ENCODE data around the gene SP140. TPM values are rescaled to one million over a fixed set of nuclear protein-coding genes. Genes with fewer than 3 reads are reported as not detected.

SP140 gene
- 0.17 and 0.89 TPM in 2 replicates for total RNA-seq (2014; rRNA removed; shearing (Covaris generic))
- 0.61 TPM in 1 of 2 replicates, not detected in the other for polyA plus RNA-seq (2014; cell fraction: nucleus; rRNA removed)

DNA sequence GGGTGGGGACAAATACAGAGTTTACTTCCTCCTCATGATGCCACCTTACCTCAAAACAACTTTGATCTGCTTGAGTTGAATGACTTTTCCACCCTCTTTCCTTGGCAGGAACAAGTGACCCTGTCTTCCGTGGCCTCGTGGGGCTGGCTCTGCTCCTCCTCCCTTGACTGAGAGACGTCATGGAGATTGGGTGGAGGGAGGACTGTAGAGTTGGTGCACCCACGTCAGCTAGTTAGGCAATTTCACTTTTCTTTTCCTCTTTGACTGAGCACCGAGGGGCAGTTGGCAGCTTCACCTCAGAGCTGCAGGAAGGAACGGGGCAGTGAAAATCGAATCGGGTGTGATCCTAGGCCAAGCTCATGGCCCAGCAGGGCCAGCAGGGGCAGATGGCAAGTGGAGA lies at the start of gene SP140:
Gene SP140 (plus strand): TSS at position 251 of the 400 bp plus-strand sequence. CDS start 109 bp downstream, at position 360.
- no peak for DNase-seq (ENCODE audit: extremely low read depth, low read depth)

DNA sequence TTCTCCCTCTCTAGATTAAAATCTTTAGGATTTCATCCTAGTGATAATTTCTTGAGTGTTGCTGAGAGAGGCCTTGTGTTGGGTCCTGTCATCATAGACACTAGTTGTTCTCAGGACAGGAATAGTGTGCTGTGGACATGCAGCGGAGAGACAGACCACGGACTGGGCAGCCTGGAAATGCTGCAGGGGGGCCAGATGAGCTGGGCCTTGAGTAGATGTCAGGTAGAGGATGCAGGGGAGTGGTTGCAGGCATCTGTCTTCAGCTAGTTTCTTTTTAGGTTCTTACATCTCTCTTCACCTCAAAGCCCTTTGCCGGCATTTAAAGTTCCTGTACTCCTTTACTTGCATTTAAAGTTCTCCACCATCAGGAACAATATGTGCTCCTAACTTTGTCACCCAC lies 48.5 kb upstream of the SP140 start:
- no peak for DNase-seq (ENCODE audit: extremely low read depth, low read depth)

DNA sequence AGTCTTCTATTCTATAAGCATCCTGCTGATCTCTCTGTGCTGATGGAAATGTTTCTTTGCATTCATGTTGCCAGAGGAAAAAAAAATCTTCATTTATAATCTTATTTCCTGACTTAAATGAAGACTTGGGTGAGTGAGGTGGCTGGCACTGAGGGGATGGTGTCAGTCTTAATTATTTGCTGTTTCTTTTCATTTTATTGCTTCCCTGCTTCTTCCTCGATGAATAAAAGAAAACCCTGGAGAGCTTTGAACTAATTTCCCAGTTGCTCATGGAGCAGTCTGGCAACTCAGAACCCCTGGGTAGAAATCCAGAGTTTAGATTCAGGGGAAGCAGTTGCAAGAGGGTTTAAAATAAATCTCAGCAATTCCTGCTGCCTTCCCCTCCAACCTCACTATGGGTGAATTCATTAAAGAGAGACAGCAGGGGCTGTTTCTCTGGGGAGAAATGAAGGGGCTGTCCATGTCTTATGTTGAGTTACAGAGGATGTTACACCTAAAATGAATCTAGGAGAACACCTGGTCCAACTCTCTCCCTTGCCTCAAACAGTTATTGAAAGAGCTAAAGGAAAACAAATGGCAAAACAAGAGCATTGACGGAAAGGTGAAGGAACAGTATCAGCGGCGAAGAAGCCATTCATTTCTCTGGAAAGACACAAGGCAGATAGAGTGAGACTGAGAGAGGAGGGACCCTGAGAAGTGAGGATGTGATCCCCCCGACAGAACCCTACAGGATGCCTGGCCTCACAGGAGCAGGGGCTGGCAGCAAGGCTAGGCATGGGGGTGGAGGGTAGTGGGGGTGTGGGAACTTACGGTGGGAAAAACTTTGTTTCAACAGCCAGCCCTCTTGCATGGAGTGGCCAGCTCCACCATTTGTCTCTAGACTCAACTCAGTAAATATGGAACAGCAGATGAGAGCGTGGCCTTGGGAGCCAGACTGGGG lies 46.7 kb upstream of the SP140 start:
- no peak for DNase-seq (ENCODE audit: extremely low read depth, low read depth)

DNA sequence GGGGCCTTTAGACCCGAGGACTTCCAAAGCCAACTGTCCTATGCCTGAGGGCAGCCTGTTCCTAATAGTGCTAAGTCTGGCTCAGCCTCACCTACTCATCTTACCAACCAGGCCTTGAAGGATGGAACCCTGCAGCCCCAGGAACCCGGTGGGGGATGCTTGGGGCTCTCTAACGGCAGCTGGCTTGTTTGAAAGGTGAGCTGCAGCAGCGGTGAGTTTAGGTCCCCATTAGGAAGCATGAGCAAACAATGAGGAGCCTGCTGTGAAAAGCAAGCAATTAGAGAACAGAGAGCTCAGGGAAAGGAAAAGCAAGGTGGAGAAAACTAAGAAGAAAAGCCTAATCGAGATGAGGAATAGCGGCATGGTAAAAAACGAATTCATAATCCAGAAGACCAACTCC lies 45.6 kb upstream of the SP140 start:
- DNase-seq (ENCODE audit: extremely low read depth, low read depth): no peak

DNA sequence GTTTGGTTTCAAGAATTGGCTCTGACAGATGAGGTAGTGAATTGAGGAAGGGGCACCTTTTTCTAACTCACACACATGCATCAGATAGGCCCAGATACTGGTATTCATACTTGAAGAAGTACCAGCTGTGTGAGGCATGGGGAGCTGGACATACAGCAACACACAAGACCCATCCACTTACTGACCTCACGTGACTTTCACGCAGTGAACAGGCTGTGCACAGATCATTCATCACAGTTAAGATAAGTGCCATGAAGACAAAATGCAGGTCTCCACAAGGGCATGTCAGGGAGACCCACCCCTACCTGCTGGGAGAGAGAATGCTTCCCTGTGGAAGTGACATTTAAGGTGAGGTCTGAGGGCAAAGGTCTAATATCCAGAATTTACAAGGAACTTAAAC lies 44.3 kb upstream of the SP140 start:
- DNase-seq (ENCODE audit: extremely low read depth, low read depth): no peak

DNA sequence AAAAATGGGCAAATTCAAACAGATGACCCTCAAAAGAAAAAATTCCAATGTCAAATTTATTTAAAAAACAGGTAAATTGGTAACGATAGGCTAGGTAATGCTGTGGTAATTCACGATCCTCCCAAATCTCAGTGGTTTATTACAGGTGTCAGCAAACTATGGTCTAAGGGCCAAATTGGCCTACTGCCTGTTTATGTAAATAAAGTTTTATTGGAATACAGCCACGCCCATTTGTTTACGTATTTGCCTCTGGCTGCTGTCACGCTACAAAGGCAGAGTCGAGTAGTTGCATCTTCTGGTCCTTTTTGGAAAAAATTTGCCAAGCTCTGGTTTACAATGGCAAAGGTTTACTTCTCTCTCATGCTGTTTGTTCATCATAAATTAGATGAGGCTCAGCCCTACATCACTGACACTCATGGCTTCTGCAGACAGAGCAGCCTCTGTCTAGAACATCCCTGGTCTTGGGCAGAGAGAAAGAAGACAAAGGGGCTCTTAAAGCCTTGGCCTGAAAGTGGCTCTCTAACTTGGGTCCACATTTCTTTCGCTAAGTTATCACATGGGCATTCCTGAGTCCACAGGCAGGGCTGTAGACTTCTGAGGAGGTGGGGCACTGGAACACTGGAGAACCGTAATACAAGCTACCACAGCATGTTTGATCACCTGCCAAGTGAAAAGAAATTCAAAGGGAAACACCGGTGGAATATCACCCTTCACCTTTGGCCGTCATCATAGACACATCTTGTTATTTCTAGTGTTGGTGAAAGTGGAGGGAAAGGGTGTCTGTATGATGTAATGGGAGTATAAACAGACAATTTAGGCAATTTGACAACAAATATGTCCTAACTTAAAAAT lies 40.6 kb upstream of the SP140 start:
- no peak for DNase-seq (ENCODE audit: extremely low read depth, low read depth)

DNA sequence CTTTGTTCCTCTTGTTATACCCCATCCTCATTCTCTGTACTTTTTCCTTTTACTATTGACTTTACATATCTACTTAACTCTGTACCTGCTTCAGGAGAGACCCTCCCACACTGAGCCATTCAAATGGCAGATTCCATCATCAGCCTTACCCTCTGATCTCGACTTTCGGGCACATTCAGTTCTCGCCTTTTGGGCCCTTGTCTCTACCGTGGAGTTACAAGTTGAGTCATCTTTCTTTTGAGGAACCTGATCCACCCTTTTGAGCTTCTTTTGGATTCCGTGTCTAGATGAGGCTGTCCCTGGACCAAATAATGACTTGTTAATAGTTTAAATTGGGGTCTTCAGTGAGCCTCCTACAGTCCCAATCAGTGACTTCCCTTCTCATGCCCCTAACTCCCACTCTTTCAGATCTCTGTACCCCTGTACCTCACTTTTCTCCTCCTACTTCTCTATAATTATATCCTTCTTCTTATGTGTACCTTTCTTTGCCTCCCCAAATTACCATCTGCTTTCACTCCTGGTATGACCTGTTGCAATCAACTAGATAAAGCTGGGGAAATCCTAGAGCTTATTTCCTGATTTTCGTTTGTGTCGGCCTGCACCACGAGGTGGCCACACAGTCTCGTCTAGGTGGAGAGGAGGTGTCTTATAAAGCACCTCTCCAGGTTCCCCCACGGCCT lies 23.0 kb upstream of the SP140 start:
- no peak for DNase-seq (ENCODE audit: extremely low read depth, low read depth)

DNA sequence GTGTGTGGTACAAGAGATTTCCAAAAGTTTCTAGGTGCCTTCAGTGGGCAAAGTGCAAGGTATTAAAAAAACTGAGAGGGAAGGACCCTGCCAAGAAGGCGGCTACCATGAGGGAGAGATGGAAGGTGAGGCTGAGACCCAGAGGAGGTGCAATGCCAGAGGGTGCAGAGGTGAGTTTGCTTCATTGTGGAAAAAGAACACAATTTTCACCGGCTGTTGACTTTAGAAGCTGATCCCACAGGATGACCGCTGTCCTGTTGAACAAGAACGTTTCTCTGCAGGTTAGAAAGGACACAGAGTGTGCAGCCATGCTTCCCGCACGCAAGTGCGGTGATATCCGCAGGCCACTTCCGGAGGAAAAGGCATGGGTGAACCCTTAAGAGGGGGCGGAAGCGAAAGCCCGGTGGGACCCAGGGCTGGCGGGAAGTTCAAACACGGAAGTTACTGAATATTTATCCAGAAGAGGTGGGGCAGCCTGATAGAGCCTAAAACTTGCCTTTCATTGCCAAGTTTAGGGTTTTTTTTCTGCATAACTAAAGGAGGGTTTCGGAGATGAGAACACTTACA lies 22.3 kb upstream of the SP140 start:
- no peak for DNase-seq (ENCODE audit: extremely low read depth, low read depth)

DNA sequence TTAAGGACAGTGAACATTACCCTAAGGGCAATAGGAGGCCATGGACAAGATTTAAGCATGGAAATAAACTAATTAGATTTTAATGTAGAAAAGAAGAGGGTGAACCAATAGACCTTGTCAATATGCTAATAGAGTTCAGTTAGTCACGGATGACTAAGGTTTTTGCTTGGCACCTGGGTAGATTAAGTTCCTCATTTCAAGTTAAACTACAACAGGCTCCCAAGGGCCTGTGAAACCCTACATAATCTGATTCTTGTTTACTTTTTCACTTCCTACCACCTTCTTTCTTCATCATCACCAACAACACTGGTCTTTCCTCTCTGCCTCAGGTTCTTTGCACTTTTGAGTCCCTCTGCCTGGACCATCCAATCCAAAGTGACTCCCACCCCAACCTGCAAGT lies 20.5 kb upstream of the SP140 start:
- DNase-seq (ENCODE audit: extremely low read depth, low read depth): no peak

DNA sequence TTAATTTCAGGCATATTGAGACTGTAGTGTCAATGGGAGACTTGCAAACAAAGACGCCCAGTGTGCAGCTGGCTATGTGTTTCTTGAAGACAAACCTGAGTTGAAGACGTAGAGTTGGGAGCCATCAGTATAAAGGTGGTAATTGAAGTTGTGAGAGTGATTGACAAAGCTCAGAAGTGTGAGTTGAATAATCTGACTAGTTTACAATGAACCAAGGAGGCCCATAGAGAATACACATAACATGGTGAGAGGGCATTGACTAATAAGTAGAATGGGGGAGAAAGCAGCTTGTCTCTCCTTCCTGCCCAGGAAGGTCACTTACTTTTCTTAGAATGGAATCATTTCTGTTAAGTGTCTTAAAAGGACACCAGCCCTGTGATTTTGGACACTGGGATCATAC lies 19.8 kb upstream of the SP140 start:
- no peak for DNase-seq (ENCODE audit: extremely low read depth, low read depth)

DNA sequence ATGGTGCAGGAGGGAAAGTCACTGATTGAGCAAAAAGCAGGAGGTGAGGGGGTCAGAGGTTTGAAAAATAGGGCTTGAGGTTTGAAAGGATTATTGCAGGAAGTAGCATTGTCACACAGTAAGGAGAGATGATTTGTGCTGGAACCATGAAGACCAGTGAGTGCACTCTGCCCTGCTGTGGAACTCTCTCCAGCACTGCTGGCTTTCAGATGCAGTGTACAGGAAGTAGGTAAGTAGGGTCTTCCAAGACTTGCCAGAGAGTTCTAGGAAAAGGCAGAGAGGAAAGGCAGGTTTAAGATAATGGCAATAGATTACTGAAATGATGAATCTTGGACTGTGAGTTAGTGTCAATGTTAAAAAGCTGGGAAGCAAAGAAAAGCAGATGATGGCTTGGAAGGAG lies 17.0 kb upstream of the SP140 start:
- no peak for DNase-seq (ENCODE audit: extremely low read depth, low read depth)

DNA sequence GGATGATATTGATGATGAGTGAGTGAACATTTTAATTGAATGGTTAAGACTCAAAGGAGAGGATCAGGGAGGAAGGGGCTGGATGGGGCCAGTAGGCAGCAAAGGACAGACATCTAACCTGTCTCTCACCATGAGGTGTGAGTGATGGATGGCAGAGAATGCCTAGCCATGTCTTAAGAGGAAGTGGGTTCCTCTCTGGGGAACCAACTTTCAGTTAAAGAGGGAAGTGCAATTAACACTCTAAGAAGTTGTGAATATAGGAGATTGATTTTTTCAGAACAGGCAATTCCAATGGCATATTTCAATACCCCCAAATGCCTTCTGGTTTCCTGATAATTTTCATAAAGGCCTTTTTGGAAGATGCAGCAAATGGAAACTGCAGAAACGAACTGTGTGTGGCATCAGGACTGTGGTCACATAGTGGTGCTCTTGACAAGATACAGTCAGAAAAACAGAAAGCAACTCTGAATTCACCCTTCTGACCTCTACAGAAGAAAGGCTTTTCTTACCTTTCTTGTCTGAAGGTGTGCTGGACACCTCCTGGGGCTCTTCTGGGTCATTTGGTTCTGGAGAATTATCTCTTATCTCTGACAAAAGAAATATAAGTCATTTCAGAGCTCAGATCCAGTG lies 16.0 kb upstream of the SP140 start:
- DNase-seq (ENCODE audit: extremely low read depth, low read depth): no peak

DNA sequence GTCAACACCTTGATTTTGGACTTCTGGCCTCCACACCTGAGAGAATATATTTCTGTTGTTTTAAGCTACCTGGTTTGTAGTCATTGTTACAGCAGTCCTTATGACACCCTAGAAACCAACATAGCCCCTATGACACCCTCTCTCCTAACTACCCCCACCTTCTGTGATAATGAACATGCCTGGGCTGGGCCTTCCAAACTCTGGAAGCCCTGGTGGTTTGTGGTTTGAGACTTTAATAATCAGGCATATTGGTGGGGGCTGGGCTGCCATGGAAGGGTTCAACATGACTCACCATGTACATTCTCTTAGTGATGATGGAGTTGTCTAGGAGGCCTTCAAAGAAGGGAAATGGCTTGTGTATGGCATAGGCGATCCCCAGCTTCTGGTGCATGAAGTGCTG lies 9.0 kb upstream of the SP140 start:
- DNase-seq (ENCODE audit: extremely low read depth, low read depth): no peak

DNA sequence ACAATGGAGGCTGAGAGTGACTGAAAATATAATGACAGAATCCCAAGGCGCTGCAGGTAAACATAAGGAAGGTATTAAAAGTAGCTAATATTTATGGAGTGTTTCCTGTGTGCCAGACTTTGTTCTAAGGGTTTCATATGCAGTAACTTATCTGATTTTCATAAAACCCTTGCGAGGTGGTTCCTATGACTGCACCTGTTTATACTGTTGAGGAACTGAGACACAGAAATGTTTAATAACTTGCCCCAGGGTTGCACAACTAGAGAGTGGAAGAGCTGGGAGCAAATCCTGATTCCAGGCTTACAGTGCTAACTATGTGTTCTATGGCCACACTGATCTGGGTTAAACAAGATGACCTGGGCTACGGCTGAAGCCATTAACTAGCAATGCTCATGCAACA lies 8.1 kb upstream of the SP140 start:
- no peak for DNase-seq (ENCODE audit: extremely low read depth, low read depth)

DNA sequence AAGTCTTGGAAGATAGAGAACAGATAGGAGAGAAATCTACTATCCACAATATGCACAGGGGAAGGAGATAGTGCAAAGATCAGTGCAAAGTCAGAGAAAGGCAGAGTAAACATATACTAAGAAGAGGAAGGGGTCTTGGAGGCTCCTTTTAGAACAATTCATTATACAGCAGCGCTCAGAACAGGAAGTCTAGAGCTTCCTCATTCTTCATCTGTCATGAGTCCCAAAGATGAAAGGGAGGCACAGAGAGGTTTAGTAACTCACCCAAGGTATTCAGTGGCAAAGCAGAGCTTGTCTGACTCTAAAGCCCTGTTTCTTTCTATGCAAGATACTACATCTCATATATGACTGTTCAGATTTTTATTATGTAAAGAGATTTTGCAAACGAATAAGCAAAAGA lies 7.1 kb upstream of the SP140 start:
- no peak for DNase-seq (ENCODE audit: extremely low read depth, low read depth)

DNA sequence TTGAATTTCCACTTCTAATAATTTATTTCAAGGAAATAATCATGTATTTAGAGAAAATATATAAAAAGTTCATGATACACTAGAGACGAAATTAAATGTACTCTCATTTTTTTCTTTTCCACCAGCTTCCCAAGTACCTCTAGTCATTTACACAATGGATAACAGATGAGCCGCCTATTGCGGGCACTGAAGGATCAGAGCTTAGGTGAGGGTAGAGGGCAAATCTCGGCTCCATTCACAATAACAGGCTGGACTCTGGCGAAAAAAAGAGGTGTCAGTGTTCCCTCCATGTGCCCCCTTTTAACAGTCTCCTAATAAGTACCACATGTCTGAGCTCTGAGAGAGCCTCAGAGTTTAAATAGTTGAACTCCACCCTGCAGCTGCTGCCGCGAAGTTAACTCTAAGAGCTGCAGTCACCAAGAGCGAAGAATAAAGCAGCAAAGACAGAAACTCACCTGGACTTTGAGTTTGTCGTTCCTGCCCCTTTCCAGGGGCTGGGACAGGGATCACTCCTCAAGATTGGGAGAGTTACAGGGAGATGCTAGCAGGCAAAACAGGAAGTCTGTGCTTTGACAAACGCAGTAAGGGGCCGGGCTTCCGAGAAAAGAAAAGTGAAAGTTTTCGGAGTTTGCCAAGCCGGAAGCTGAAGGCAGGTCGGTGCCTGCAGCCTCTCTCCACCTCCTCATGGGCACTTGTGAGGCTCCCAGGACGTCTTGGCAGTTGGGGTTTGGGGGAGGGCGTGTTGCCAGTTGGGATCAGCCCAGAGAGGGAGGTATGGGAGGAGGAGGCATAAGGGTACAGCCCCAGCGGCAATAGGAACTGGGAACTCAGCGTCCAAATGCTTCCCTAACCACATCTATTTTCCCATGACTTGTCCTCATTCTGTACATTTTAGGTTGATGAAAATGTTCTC lies 5.9 kb upstream of the SP140 start, which contains the start of gene SP110:
Gene SP110 (minus strand): TSS at position 566 of the 913 bp plus-strand sequence. CDS start 3,057 bp downstream, outside the sequence.
- peak; percentile 70 for DNase-seq (ENCODE audit: extremely low read depth, low read depth)

DNA sequence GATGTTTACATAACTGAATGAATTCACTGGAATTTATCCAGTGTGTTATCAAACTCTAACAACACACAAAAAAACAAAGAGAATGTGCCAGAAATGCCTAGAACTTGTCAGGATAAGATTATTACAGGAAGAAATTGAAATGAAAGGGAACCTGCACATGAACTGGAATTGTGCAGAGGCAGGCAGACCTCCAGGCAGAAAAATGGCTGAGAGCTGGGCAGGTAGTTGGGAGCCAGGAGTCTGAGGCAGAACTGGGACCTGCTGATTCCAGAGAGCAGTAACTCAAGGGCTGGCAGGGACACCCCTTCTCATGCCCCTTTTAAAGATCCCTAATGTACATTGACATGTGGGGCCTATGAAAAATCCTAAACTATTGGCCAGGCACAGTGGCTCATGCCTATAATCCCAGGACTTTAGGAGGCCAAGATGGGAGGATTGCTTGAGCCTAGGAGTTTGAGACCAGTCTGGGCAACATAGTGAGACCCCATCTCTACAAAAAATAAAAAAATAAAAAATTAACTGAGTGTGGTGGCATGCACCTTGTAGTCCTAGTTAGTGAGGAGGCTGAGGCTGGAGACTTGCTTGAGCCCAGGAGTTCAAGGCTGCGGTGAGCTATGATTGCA lies 5.1 kb upstream of the SP140 start:
- DNase-seq (ENCODE audit: extremely low read depth, low read depth): no peak

DNA sequence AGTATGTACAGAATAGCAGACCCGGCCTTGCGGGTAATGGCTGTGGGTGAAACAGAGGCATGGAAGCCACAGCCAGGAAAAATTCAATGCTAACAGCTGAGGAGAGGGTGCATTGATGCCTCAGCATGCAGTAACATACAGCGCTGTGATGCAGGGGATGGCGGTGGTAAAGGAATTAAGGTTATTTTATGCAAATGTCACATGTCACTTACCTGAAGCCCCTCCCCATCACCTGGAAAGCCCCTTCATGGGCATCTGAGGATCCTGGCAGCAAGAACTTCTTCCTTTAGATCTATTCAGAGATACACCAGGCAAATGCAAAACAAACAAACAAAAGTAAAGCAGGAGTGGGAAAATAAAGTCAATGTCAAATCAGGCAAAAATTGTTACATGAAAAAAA lies 4.0 kb upstream of the SP140 start:
- no peak for DNase-seq (ENCODE audit: extremely low read depth, low read depth)
